ENCODE results near the gene SMIM38.

- TF ChIP-seq CTCF (IDR thresholded peaks at IDR 0.05; ENCODE audit: borderline replicate concordance, extremely low read depth, low read length, poor library complexity, severe bottlenecking) (no peak), EZH2 (IDR thresholded peaks at IDR 0.05; ENCODE audit: borderline replicate concordance, low read depth, low read length, severe bottlenecking) (no peak)
Observed at GRCh38 chr11:69113646-69114340, 41.9 kb upstream of the SMIM38 start.

Data from DND-41 (cell line).